ENCODE results near the gene IRF2BPL.

GRCh38 chr14:76996563-76997146, 31.9 kb downstream of the IRF2BPL start:
- TF ChIP-seq POLR2A (IDR thresholded peaks at IDR 0.05; ENCODE audit: low read depth, low read length) = no peak
- no peak for TF ChIP-seq POLR2AphosphoS5 (IDR thresholded peaks at IDR 0.05; ENCODE audit: low read depth, low read length)
